SH-SY5Y (cell line): ENCODE data around the gene ANLN.

Experiments used
- GATA2 ChIP-seq: IDR thresholded peaks from 2 replicates; pipeline ENCODE4 v1.6.1; 2011; ENCODE audit warnings: mild to moderate bottlenecking, low read depth, low read length
- GATA3 ChIP-seq: IDR thresholded peaks from 2 replicates; pipeline ENCODE4 v1.6.1; 2011; ENCODE audit warnings: low read depth, mild to moderate bottlenecking, low read length, moderate library complexity

ANLN gene

DNA sequence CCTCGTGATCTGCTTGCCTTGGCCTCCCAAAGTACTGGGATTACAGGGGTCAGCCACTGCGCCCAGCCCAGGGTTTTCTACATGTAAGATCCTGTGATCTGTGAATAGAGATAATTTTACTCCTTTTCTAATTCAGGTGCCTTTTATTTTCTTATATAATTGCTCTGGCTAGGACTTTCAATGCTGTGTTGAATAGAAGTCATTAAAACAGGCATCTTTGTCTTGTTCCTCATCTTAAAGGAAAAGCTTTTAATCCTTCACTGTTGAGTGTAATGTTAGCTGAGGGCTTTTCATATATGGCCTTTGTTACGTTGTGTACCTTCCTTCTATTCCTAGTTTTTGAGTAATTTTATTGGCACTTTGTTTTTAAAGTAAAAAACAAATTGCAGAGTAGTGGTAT, 26.6 kb downstream of the ANLN start:
- no peak for TF ChIP-seq GATA2
- no peak for TF ChIP-seq GATA3

DNA sequence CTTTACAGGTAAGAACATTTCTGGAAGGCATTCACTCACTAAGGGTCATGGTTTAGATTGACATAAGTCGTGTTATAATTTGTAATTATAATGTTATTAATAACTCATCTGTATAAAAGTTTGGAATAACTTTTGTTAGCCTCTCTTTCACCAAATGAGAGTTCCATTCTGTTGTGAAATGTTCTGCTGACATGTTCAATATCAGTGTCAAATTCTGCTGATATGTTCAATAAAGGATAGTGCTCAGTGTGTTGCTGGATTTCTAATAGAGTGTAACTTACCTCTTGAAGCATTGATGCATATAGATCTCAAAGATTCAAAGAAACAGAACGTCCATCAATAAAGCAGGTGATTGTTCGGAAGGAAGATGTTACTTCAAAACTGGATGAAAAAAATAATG, 30.6 kb downstream of the ANLN start:
- TF ChIP-seq GATA3 (no peak), GATA2 (no peak)

DNA sequence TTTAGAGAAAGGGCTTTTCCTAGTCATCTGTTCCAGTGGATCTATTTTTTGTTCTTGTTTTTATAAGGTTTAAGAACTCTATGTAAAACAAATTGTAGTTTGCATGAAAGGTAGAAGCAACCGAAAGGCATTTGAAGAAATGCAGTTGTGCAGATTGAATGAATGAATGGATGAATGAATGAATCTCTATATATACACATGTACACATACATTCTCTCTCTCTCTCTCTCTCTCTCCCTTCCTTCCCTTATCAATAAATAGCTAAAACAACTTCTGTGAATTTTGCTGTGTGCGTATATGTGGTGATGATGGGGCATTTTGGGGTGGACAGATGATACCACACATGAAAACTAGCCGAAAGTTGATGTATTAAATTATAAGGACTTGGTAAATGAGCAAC, 32.4 kb downstream of the ANLN start:
- TF ChIP-seq GATA3, result no peak

GRCh38 chr7:36423633-36424032, 34.0 kb downstream of the ANLN start:
- TF ChIP-seq GATA3, result no peak
- no peak for TF ChIP-seq GATA2

DNA sequence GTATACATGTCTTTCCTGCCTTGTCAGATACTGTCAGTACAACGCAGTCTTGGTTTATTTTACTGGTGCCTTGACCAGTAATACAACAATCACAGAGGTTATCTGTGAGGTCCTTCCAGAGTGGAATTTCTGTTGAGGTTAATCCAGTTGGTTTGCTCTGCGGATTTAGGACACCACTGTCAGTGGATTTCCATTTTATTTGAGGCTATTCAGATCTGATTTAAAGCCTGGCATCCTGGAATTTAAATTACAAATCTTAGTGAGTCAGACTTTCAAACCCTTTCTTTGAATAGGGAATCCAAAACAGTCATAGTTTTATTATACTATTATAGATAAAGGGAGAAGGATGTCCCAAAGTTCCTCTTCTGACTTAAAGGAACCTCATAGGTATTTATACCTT, 40.5 kb downstream of the ANLN start:
- TF ChIP-seq GATA3, result no peak
- no peak for TF ChIP-seq GATA2

GRCh38 chr7:36430881-36431280, 41.2 kb downstream of the ANLN start:
- TF ChIP-seq GATA3 (no peak), GATA2 (no peak)

- TF ChIP-seq GATA2 (no peak), GATA3 (no peak)
Observed at GRCh38 chr7:36438211-36438610, 48.5 kb downstream of the ANLN start.

GRCh38 chr7:36439624-36440023, 50.0 kb downstream of the ANLN start:
- no peak for TF ChIP-seq GATA2
- TF ChIP-seq GATA3, result no peak

DNA sequence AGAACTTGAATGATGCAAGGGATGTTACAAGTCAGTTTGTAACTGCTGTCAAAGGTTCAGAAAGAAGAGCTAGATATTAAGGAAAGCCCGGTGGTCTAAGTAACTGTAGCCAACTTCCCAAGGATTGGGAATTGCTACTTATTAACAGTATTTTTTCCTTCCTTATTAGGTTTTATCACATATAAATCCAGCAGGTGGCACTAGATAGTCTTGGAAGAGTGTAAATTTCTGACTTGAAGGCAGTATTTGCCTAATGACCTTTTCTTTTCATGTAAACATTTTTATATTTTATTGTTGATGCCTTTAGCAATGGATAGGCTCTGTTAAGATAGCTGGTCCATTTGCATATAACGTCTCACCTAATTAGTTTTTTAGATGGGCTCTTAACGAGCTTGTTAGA, 51.2 kb downstream of the ANLN start:
- TF ChIP-seq GATA3, result no peak

GRCh38 chr7:36441344-36442022, 51.8 kb downstream of the ANLN start:
- TF ChIP-seq GATA2, result no peak

- TF ChIP-seq GATA3 (no peak), GATA2 (no peak)
Observed at GRCh38 chr7:36448781-36449379, 59.2 kb downstream of the ANLN start.

GRCh38 chr7:36449685-36450084, 60.0 kb downstream of the ANLN start:
- TF ChIP-seq GATA2 (no peak), GATA3 (no peak)

- peak; percentile 54; the same call in 1 of the 2 replicates for TF ChIP-seq GATA3
- TF ChIP-seq GATA2, result no peak
Observed at GRCh38 chr7:36453769-36454168, 64.1 kb downstream of the ANLN start.

DNA sequence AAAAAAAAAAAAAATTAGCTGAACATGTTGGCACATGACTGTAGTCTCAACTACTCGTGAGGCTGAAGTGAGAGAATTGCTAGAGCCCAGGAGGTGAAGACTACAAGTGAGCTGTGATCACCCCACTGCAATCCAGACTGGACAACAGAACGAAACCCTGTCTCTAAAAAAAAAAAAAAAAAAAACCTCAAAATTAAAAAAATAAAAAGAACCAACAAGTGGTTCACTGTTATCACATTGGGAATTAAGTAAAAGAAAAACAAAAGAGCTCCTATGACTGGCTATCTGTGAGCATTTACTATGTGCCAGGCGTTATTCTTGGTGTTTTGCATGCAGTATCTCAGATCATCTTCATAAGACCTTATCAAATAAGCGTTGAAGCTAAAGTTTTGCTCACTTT, 66.0 kb downstream of the ANLN start:
- TF ChIP-seq GATA2, result no peak
- TF ChIP-seq GATA3, result no peak

DNA sequence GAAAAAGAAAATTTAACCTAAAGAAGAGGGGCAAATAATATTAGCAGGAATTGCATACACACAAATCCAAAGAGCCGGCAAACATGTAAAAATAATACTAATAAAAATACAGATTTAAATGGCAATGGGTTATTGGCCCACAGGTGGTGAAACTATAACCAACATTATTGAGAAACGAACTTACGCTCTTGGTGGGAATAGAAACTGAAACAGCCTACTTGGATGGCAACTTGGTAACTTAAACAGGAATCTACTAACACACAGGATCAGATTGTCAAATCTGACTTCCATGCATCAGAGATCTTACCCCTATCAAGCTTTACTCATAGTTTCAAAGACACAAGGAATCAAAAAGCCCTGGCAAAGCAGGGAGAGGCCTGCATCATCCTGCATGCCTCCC, 66.5 kb downstream of the ANLN start:
- TF ChIP-seq GATA3, result no peak

DNA sequence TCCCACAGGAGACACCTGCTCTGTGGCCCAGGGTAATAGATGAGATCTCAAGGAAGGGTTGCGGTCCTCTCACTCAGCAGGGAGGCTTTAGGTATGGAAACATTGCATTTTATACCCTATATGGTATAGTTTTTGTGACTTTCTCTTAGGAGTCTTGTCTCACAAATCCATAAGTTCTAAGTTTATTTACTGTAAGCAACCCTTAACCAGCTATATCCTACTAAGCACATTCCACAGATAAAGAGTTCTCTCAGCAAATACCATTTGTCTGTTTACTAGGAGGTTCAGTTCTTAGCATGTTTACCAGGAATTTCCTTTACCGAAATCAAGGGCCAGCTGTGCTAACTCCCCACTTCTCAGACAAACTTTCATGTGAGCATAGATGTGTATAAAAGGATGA, 66.9 kb downstream of the ANLN start:
- TF ChIP-seq GATA3 (no peak), GATA2 (no peak)
